Omental fat pad (tissue), 4 donors: Measurements from ENCODE around the gene DNAAF1. TPM values are rescaled to one million over a fixed set of nuclear protein-coding genes. Genes with fewer than 3 reads are reported as not detected.
A peak's percentile ranks its signal among the peaks of the same experiment; 100 is the strongest.

ENCODE experiments used
- ATAC-seq: fragments of 150-250 bp; one replicate; pipeline ENCODE4 v1.9.1; 2016; ENCODE audit warnings: mild to moderate bottlenecking, moderate library complexity; ENCODE audit not compliant: low FRiP score
- DNase-seq: peaks from one replicate; pipeline ENCODE4 v3.0.0-alpha.2; 2019; ENCODE audit warnings: low spot score
- total RNA-seq, 4 donors: library from RNA; depleted of rRNA; stranded (reverse); fragments of >200 nt; gene quantifications; one replicate each; pipeline ENCODE4 v1.1.0, GENCODE V29; 2016
- TF ChIP-seq, protein P1 (sequence below), 3 donors: fragments of 450-650 bp; IDR thresholded peaks; one replicate each; pipeline ENCODE4 v1.5.1; 2016 to 2017; ENCODE audit warnings: antibody characterized with exemption in 3 of 3, mild to moderate bottlenecking in 3 of 3, moderate library complexity in 2 of 3

Gene DNAAF1
- total RNA-seq, 4 donors from 2014 or later, result 0.28 to 0.48 (median 0.32) TPM; not detected in 1

DNA sequence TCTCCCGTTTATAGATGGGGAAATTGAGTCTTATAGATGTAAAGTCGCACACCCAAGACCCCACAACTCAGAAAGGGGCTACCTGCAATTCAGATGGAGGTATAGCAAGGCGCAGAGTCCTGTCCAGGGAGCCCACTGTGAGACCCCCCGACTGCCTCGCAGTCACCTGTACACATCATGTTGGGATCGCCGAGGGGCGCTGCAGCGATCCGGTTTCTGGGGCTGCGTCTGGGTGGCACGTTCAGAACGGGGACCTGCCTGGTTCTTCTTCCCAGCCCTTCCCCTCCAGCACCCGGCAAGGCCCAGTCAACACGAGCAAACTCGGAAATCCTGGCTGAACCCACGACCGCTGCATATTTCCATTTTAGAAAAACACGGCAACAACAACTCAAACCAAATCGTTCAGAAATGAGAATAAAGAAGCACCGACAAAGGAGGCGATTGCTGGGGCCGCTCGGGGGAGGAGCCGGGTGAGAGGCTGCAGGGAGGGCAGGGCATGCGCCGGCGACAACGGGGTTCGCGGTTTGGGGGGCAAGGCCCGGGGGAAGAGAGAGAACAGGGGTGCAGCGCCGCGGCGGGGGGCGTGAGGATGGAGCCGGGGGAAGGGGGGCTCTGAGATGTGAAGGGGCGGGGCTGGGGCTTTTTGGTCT lies 774 bp upstream of the DNAAF1 start:
- TF ChIP-seq, protein P1, sequence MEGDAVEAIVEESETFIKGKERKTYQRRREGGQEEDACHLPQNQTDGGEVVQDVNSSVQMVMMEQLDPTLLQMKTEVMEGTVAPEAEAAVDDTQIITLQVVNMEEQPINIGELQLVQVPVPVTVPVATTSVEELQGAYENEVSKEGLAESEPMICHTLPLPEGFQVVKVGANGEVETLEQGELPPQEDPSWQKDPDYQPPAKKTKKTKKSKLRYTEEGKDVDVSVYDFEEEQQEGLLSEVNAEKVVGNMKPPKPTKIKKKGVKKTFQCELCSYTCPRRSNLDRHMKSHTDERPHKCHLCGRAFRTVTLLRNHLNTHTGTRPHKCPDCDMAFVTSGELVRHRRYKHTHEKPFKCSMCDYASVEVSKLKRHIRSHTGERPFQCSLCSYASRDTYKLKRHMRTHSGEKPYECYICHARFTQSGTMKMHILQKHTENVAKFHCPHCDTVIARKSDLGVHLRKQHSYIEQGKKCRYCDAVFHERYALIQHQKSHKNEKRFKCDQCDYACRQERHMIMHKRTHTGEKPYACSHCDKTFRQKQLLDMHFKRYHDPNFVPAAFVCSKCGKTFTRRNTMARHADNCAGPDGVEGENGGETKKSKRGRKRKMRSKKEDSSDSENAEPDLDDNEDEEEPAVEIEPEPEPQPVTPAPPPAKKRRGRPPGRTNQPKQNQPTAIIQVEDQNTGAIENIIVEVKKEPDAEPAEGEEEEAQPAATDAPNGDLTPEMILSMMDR (IDR thresholded peaks at IDR 0.05), result no peak
- ATAC-seq (peak; percentile 53), DNase-seq (no peak)

DNA sequence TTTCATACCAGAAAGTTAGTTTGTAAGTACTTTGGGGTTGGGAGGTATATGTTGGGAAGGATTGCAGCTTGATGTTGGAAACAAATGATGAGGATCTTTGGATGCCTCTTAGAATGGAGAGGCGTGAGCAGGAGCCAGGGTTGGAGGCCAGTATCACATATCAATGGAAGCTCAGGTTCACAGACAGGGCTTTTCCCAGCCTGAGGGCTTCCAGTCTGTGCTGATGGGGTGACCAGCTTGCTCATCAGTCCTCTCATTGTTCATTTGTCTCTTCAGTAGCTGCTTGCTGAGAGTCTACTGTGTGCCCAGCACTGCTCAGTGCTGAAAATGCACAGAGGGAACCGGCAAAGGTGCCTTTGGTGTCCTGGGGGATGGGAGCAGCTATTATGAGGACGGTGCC lies 5.8 kb downstream of the DNAAF1 start:
- ATAC-seq (no peak), DNase-seq (no peak)
- TF ChIP-seq, protein P1 (IDR thresholded peaks at IDR 0.05), result no peak

DNA sequence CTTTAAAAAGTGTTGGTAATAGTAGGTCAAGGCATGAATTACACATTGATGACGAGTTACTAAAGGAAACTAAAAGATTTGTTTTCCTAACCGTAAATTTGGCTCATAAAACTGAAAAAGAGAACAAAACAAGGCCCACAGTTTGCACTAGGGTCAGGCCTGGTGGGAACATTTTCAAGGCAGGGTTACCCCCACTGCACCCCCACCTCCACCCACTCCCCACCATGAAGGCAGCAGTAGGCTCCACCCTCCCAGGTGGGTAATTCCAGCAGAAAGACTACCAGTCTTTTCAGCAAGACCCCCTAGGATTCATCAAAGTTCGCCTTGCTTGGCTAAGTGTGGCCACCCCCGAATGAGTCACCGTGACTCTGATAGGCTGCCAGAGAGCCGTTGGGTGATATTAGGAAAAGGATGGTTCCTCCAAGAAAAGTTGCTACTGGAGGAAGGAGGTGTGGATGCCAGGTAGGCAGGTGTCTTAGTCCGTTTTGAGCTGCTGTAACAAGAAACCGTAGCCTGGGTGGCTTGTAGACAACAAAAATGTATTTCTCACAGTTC lies 8.6 kb downstream of the DNAAF1 start:
- TF ChIP-seq, protein P1 (IDR thresholded peaks at IDR 0.05), result no peak
- no peak for ATAC-seq

DNA sequence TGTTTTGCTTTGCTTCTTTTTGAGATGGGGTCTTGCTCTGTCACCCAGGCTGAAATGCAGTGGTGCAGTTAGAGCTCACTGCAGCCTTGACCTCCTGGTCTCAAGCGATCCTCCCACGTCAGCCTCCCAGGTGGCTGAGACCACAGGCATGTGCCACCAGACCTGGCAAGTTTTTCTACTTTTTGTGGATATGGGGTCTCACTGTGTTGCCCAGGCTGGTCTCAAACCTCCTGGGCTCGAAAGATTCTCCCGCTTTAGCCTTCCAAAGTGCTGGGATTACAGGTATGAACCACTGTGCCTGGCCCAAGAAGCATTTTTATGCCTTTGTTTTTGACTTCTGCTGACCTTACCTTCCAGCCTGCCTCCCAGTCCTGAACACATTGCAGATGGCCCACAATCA lies 10.1 kb downstream of the DNAAF1 start:
- DNase-seq (no peak), ATAC-seq (no peak)
- TF ChIP-seq, protein P1 (IDR thresholded peaks at IDR 0.05), result no peak

More for the DNA sequence above, 8.6 kb downstream of the DNAAF1 start:
- no peak for DNase-seq

DNA sequence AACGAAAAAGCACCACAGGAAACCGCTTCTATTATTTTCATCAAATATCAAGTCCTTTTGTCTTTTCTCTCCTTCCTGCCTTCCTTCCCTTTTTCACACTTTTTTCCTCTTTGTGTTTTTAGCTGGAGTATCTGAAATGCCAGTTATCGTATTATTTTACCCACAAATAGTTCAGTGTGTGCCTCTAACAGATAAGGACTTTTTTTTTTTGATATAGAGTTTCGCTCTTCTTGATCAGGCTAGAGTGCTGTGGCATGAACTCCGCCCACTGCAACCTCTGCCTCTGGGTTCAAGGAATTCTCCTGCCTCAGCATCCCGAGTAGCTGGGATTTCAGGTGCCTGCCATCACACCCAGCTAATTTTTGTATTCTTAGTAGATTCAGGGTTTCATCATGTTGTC lies 10.7 kb downstream of the DNAAF1 start:
- ATAC-seq, result no peak
- TF ChIP-seq, protein P1 (IDR thresholded peaks at IDR 0.05), result no peak
- DNase-seq, result no peak

DNA sequence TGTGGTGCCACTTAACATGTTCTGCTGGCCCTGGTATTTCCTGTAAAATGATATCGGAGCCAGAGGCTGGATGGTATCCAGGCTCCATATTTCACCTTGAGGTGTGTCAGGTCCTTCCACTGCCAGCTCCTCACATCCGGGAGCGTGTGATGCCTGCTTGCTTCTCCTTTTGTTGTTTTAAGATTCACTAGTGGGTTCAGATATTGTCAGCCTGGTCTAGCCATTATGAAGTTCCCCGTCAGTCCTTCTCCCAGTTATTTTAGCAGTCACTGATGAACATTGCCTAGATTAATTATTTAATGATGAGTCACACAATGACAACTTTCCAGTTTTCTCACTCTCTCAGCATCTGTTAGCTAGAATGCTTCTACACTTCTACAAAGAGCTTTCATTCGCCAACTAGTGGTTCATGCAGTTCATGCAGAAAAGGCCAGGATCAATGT lies 11.3 kb downstream of the DNAAF1 start:
- DNase-seq (no peak), ATAC-seq (no peak)
- TF ChIP-seq, protein P1 (IDR thresholded peaks at IDR 0.05), result no peak

DNA sequence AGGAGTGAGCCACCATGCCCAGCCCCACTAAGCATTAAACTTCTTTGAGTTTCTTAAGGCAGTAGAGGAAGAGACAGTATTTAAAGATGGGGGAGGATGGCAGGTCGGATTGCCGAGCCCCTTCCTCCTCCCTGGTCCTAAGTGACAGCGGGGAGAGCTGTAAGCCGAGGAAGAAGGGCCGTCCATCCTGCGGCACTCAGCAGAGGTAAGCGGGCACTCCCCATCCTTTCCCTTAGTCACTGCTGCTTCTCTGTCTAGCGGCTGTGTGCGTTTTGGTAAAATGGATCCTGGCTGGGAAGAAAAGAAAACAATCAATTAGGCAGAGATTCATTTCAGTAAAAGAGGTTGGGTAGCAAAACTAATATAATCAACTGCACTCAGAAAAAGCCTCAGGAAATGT lies 13.9 kb downstream of the DNAAF1 start:
- no peak for DNase-seq
- TF ChIP-seq, protein P1 (IDR thresholded peaks at IDR 0.05), result no peak
- ATAC-seq, result no peak
